HG02642 (cell line): ENCODE measurements around the gene SIDT1.

Experiments
- ATAC-seq: cut with Tn5 transposase; IDR thresholded peaks from one replicate; pipeline ENCODE4 v1.9.1; 2021; ENCODE audit warnings: mild to moderate bottlenecking; ENCODE audit not compliant: unreplicated experiment, poor library complexity

The SIDT1 gene

DNA sequence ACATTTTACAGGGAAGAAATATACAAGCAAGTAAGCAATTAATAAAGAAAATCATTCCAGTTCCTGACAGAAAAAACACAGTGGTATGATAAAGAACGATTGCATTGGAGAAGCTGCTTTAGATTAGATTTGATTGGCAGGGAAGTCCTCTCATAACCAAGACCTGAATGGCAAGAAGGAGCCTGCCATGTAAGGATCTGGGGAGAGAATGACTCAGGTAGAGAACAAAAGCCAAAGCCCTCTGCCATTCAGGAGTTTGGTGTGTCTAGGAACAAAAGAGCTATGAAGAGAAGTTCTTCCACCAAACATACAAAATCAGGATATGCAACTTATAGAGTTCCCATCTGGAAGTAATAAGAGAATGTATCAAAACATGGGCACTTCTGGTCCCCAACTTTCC is 57.6 kb downstream of the SIDT1 start:
- ATAC-seq = no peak

GRCh38 chr3:113590983-113591382 is 58.6 kb downstream of the SIDT1 start:
- no peak for ATAC-seq

GRCh38 chr3:113594066-113594465 is 61.7 kb downstream of the SIDT1 start:
- ATAC-seq = no peak

GRCh38 chr3:113597596-113598354 is 65.4 kb downstream of the SIDT1 start:
- no peak for ATAC-seq

- no peak for ATAC-seq
These were observed 68.2 kb downstream of the SIDT1 start for GRCh38 chr3:113600418-113601182.

DNA sequence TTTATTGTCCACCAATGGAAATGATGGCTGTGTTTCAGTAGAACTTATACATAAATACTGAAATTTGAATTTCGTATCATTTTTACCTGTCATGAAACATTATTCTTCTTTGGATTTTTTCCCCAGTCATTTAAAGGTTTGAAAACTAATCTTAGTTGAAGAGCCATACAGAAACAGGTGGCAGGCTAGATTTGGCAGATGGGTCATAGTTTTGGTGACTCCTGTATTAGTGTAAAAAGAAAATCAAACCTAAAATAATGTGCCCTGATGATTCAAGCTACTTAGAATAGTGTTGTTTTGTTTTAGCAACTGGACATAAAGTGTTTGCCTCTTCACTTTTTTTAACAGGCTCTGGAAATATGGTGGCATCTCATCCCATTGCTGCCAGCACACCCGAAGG is 68.9 kb downstream of the SIDT1 start:
- ATAC-seq = no peak

- ATAC-seq = no peak
These were observed 69.9 kb downstream of the SIDT1 start for GRCh38 chr3:113602256-113602655.

GRCh38 chr3:113602836-113603235 is 70.5 kb downstream of the SIDT1 start:
- no peak for ATAC-seq

- ATAC-seq = peak; percentile 99
These were observed 74.3 kb downstream of the SIDT1 start for GRCh38 chr3:113606539-113607218.

- peak; percentile 18 for ATAC-seq
These were observed 74.9 kb downstream of the SIDT1 start for GRCh38 chr3:113607219-113607596.

DNA sequence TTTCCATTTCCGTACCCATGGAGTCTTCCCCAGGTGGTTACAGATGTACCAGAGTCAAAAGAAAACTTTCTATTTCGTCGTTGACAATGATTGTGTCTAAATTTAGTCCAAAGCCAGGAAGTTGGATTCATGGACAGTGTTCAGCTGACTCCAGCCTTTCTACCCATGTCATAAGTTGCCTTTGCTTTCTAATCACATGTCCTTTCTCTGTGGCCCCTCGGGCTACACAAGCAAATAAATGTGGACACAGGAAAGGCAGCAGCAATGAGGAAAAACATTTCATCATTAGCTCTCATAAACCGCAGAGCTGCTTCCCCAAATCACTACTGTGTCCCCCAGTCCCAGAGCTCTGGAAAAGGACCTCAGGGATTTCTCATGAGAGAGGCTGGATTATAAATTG is 82.0 kb downstream of the SIDT1 start:
- ATAC-seq = no peak

GRCh38 chr3:113615976-113616375 is 83.6 kb downstream of the SIDT1 start:
- ATAC-seq = no peak

- ATAC-seq = no peak
These were observed 85.4 kb downstream of the SIDT1 start for GRCh38 chr3:113617726-113618125.

GRCh38 chr3:113620091-113620490 is 87.7 kb downstream of the SIDT1 start:
- ATAC-seq = no peak

DNA sequence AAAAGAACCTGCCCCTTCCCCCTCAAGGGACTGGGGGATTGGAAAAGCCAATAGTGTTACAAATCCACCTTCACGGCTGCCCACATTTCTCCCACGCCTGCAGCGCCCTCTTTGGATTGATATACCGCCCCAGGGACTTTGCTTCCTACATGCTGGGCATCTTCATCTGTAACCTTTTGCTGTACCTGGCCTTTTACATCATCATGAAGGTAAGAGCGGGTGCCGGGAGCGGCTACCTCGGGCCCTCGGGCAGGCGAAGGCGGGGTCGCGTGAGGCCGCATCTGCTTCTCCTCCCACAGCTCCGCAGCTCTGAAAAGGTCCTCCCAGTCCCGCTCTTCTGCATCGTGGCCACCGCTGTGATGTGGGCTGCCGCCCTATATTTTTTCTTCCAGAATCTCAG is 91.0 kb downstream of the SIDT1 start:
- ATAC-seq = no peak

DNA sequence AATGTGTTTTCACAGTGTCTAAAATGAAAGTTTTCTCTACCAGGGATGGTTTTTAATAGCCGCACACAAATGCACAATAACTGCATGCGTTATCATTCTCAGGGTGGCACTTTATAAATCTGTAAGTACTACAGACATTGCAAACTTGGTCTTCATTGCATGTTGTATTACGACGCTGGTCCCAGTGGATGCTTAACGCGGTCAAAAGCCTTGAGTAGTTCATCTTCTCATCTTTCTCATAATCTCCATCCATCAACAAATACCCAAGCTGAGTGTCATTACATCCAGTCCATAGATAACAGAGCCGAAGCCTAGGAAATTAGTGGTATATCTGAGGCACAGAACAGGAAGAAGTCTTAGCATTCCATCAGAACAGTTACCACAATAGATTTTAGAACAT is 91.5 kb downstream of the SIDT1 start:
- no peak for ATAC-seq

- no peak for ATAC-seq
These were observed 93.5 kb downstream of the SIDT1 start for GRCh38 chr3:113625834-113626233.

GRCh38 chr3:113626503-113627371 is 94.4 kb downstream of the SIDT1 start:
- ATAC-seq = no peak

DNA sequence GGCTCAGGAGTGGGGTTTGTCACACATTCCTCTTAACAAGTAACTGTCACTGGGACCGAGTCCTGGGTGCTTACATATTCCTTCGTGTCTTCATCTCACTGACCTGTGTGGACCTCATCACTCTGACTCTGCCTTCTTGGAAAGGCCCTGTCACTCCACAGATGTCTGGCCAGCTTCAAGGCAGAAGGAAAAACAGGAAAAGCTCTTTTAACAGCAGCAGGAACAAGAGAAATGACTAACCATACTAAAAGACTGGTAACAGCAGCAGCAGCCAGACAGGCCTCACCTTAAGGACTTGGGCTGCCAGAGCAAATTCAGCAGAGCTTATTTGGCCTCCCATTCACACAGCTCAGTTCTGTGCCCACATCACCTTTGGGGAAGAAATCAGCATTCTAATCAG is 96.0 kb downstream of the SIDT1 start:
- no peak for ATAC-seq

GRCh38 chr3:113628788-113629187 is 96.4 kb downstream of the SIDT1 start:
- no peak for ATAC-seq
